ENCODE data around the gene SKI. TPM values are rescaled to one million over a fixed set of nuclear protein-coding genes. Genes with fewer than 3 reads are reported as not detected.

The SKI gene
- total and polyA plus RNA-seq, 9 of the 15 experiments (the other 6 are each of a cell fraction or from before 2014, with no cell fraction given): 0.10 to 60.5 (median 4.6) TPM

DNA sequence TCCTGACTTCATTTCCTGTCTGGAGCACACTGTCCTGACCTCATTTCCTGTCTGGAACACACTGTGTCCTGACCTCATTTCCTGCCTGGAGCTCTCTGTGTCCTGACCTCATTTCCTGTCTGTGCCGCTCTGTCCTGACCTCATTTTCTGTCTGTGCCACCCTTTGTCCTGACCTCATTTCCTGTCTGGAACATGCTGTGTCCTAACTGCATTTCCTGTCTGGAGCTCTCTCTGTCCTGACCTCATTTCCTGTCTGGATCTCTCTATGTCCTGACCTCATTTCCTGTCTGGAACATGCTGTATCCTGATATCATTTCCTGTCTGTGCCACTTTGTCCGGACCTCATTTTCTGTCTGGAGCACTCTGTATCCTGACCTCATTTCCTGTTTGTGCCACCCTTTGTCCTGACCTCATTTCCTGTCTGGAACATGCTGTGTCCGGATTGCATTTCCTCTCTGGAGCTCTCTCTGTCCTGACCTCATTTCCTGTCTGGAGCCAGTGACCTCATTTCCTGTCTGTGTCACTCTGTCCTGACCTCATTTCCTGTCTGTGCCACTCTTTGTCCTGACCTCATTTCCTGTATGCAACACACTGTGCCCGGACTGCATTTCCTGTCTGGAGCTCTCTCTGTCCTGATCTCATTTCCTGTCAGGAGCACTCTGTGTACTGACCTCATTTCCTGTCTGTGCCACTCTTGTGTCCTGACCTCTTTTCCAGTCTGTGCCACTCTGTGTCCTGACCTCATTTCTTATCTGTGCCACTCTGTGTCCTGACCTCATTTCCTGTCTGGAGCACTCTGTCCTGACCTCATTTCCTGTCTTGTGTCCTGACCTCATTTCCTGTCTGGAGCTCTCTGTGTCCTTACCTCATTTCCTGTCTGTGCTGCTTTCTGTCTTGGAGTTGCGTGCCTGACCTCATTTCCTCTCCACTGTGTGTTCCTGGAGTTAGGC, 27.6 kb downstream of the SKI start (continued):
- TF ChIP-seq, protein P1, sequence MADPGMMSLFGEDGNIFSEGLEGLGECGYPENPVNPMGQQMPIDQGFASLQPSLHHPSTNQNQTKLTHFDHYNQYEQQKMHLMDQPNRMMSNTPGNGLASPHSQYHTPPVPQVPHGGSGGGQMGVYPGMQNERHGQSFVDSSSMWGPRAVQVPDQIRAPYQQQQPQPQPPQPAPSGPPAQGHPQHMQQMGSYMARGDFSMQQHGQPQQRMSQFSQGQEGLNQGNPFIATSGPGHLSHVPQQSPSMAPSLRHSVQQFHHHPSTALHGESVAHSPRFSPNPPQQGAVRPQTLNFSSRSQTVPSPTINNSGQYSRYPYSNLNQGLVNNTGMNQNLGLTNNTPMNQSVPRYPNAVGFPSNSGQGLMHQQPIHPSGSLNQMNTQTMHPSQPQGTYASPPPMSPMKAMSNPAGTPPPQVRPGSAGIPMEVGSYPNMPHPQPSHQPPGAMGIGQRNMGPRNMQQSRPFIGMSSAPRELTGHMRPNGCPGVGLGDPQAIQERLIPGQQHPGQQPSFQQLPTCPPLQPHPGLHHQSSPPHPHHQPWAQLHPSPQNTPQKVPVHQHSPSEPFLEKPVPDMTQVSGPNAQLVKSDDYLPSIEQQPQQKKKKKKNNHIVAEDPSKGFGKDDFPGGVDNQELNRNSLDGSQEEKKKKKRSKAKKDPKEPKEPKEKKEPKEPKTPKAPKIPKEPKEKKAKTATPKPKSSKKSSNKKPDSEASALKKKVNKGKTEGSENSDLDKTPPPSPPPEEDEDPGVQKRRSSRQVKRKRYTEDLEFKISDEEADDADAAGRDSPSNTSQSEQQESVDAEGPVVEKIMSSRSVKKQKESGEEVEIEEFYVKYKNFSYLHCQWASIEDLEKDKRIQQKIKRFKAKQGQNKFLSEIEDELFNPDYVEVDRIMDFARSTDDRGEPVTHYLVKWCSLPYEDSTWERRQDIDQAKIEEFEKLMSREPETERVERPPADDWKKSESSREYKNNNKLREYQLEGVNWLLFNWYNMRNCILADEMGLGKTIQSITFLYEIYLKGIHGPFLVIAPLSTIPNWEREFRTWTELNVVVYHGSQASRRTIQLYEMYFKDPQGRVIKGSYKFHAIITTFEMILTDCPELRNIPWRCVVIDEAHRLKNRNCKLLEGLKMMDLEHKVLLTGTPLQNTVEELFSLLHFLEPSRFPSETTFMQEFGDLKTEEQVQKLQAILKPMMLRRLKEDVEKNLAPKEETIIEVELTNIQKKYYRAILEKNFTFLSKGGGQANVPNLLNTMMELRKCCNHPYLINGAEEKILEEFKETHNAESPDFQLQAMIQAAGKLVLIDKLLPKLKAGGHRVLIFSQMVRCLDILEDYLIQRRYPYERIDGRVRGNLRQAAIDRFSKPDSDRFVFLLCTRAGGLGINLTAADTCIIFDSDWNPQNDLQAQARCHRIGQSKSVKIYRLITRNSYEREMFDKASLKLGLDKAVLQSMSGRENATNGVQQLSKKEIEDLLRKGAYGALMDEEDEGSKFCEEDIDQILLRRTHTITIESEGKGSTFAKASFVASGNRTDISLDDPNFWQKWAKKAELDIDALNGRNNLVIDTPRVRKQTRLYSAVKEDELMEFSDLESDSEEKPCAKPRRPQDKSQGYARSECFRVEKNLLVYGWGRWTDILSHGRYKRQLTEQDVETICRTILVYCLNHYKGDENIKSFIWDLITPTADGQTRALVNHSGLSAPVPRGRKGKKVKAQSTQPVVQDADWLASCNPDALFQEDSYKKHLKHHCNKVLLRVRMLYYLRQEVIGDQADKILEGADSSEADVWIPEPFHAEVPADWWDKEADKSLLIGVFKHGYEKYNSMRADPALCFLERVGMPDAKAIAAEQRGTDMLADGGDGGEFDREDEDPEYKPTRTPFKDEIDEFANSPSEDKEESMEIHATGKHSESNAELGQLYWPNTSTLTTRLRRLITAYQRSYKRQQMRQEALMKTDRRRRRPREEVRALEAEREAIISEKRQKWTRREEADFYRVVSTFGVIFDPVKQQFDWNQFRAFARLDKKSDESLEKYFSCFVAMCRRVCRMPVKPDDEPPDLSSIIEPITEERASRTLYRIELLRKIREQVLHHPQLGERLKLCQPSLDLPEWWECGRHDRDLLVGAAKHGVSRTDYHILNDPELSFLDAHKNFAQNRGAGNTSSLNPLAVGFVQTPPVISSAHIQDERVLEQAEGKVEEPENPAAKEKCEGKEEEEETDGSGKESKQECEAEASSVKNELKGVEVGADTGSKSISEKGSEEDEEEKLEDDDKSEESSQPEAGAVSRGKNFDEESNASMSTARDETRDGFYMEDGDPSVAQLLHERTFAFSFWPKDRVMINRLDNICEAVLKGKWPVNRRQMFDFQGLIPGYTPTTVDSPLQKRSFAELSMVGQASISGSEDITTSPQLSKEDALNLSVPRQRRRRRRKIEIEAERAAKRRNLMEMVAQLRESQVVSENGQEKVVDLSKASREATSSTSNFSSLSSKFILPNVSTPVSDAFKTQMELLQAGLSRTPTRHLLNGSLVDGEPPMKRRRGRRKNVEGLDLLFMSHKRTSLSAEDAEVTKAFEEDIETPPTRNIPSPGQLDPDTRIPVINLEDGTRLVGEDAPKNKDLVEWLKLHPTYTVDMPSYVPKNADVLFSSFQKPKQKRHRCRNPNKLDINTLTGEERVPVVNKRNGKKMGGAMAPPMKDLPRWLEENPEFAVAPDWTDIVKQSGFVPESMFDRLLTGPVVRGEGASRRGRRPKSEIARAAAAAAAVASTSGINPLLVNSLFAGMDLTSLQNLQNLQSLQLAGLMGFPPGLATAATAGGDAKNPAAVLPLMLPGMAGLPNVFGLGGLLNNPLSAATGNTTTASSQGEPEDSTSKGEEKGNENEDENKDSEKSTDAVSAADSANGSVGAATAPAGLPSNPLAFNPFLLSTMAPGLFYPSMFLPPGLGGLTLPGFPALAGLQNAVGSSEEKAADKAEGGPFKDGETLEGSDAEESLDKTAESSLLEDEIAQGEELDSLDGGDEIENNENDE (IDR thresholded peaks at IDR 0.05; ENCODE audit: low read depth, low read length): no peak
- TF ChIP-seq, protein P2, sequence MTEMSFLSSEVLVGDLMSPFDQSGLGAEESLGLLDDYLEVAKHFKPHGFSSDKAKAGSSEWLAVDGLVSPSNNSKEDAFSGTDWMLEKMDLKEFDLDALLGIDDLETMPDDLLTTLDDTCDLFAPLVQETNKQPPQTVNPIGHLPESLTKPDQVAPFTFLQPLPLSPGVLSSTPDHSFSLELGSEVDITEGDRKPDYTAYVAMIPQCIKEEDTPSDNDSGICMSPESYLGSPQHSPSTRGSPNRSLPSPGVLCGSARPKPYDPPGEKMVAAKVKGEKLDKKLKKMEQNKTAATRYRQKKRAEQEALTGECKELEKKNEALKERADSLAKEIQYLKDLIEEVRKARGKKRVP (CRISPR knock-in tag; IDR thresholded peaks at IDR 0.05): no peak
- TF ChIP-seq STAG1 (CRISPR knock-in tag; IDR thresholded peaks at IDR 0.05; ENCODE audit: borderline replicate concordance): no peak
- TF ChIP-seq MIER1 (IDR thresholded peaks at IDR 0.05; ENCODE audit: low read depth): peak; percentile 70; the same call in 1 of the 2 replicates
- TF ChIP-seq, protein P3, sequence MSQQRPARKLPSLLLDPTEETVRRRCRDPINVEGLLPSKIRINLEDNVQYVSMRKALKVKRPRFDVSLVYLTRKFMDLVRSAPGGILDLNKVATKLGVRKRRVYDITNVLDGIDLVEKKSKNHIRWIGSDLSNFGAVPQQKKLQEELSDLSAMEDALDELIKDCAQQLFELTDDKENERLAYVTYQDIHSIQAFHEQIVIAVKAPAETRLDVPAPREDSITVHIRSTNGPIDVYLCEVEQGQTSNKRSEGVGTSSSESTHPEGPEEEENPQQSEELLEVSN (IDR thresholded peaks at IDR 0.05; ENCODE audit: borderline replicate concordance in 1 of 2, extremely low read depth in 1 of 2, insufficient read depth in 1 of 2, insufficient read length in 1 of 2, low read depth in 1 of 2, low read length in 1 of 2, poor library complexity in 1 of 2, severe bottlenecking in 1 of 2): no peak
- TF ChIP-seq ZNF408 (CRISPR knock-in tag; IDR thresholded peaks at IDR 0.05; ENCODE audit: low read depth): no peak
- TF ChIP-seq, protein P4, sequence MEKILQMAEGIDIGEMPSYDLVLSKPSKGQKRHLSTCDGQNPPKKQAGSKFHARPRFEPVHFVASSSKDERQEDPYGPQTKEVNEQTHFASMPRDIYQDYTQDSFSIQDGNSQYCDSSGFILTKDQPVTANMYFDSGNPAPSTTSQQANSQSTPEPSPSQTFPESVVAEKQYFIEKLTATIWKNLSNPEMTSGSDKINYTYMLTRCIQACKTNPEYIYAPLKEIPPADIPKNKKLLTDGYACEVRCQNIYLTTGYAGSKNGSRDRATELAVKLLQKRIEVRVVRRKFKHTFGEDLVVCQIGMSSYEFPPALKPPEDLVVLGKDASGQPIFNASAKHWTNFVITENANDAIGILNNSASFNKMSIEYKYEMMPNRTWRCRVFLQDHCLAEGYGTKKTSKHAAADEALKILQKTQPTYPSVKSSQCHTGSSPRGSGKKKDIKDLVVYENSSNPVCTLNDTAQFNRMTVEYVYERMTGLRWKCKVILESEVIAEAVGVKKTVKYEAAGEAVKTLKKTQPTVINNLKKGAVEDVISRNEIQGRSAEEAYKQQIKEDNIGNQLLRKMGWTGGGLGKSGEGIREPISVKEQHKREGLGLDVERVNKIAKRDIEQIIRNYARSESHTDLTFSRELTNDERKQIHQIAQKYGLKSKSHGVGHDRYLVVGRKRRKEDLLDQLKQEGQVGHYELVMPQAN (IDR thresholded peaks at IDR 0.05; ENCODE audit: borderline replicate concordance): 0 out of 2 replicates have a peak, but pooled peaks have one; percentile 33
- no peak for TF ChIP-seq NCOA2 (IDR thresholded peaks at IDR 0.05; ENCODE audit: partially characterized antibody in 2 of 2)
- no peak for TF ChIP-seq MTA2 (IDR thresholded peaks at IDR 0.05; ENCODE audit: low read depth)

All from K562 (cell line).